HL-60 (cell line): ENCODE data around the gene PTPN13.

Experiments
- CTCF ChIP-seq: IDR thresholded peaks from one replicate; pipeline ENCODE4 v1.5.1; 2011; ENCODE audit warnings: low read length, control low read depth, inconsistent platforms; ENCODE audit not compliant: insufficient read depth
- REST ChIP-seq: IDR thresholded peaks from 2 replicates; pipeline ENCODE4 v1.6.1; 2012; ENCODE audit warnings: low read depth; ENCODE audit not compliant: insufficient replicate concordance
- SPI1 ChIP-seq: IDR thresholded peaks from 2 replicates; pipeline ENCODE4 v1.6.1; 2012; ENCODE audit warnings: low read depth, mild to moderate bottlenecking, borderline replicate concordance

- TF ChIP-seq CTCF (no peak), REST (no peak), SPI1 (no peak)
Measured at GRCh38 chr4:86627462-86628135, 33.5 kb downstream of the PTPN13 start.
